Measurements from ENCODE around the gene MAP4K4.

MAP4K4 gene

DNA sequence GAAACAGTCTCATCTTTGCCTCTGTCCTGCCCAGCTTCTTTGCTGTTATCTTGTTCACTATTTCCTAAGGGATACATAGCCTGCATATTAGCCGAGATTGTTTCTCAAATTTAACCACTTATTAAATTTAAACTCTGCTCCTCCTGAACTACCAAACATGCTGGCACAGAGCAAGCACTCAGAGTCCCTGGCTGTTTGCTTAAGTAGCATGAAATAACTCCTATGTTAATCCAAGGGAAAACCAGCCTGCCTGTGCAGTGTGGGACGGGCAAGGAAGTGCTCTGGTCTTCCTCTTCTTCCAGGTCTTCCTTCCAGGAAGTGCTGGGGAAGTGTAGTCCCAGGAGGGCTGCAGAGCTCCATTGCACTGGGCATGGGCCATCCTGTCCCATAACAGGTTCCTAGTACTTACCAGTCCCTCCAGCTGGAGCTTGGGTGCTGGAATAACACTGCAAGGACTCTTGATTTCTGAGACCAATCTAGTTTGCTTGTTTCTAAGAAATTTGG lies 198.4 kb downstream of the MAP4K4 start:
- Histone ChIP-seq H3K4me3 (ENCODE audit: low read length) (no peak overlapping the region), H3K27me3 (replicated peaks; ENCODE audit: insufficient read depth, low read length) (no peaks in the 10 kb centered on the region), H2AFZ (ENCODE audit: low read length) (no peak overlapping the region), H3K4me2 (ENCODE audit: low read depth, low read length) (no peak overlapping the region), H3K9ac (ENCODE audit: low read length) (no peak overlapping the region), H3K9me3 (replicated peaks; ENCODE audit: insufficient read depth, low read length) (no peaks in the 10 kb centered on the region), H4K20me1 (ENCODE audit: insufficient read depth, low read length) (no peaks in the 10 kb centered on the region), H3K4me1 (ENCODE audit: low read length) (no peaks in the 10 kb centered on the region), H3K9me2 (replicated peaks; ENCODE audit: insufficient read depth, low read length) (no peaks in the 10 kb centered on the region), H3K79me2 (ENCODE audit: low read length) (no peaks in the 10 kb centered on the region), H3K27ac (ENCODE audit: low read length) (no peak overlapping the region), H3F3A (ENCODE audit: insufficient read depth, low read length) (no peaks in the 10 kb centered on the region), H3K36me3 (replicated peaks; ENCODE audit: insufficient read depth, low read length) (no peaks in the 10 kb centered on the region)
- no peak for DNase-seq
- no peak for TF ChIP-seq EZH2phosphoT487 (IDR thresholded peaks at IDR 0.05; ENCODE audit: low read length)
- TF ChIP-seq EZH2 (optimal IDR thresholded peaks at IDR 0.05; ENCODE audit: low read depth, low read length): no peak
- no peak for TF ChIP-seq CTCF (IDR thresholded peaks at IDR 0.05; ENCODE audit: low read length)

DNA sequence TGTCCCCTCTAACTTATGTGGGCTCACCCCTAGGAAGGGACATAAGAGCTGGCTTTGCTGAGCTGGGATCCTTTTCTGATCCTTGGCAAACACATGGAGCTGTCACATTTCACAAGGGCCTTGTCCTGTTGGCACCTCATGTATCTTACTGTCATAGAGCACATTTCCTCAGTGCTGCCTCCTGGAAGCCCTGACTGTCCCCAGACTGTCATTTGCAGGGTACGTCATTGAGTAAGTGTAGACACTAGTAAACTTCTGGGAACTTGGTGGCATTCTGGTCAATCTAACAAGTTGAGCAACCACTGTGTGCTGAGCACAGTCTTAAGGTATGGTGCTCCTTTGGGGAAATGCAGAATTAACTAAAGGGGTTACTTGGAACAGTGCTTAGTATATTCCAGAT lies 199.8 kb downstream of the MAP4K4 start:
- H4K20me1 ChIP-seq (ENCODE audit: insufficient read depth, low read length): no peaks in the 10 kb centered on the region
- H3F3A ChIP-seq (ENCODE audit: insufficient read depth, low read length): no peaks in the 10 kb centered on the region
- H3K27me3 ChIP-seq (replicated peaks; ENCODE audit: insufficient read depth, low read length): no peaks in the 10 kb centered on the region
- no peaks in the 10 kb centered on the region for H3K36me3 ChIP-seq (replicated peaks; ENCODE audit: insufficient read depth, low read length)
- DNase-seq: no peak
- no peaks in the 10 kb centered on the region for H3K4me1 ChIP-seq (ENCODE audit: low read length)
- H3K27ac ChIP-seq (ENCODE audit: low read length): no peak overlapping the region
- H3K9ac ChIP-seq (ENCODE audit: low read length): no peak overlapping the region
- H3K9me2 ChIP-seq (replicated peaks; ENCODE audit: insufficient read depth, low read length): no peaks in the 10 kb centered on the region
- H2AFZ ChIP-seq (ENCODE audit: low read length): no peak overlapping the region
- no peaks in the 10 kb centered on the region for H3K9me3 ChIP-seq (replicated peaks; ENCODE audit: insufficient read depth, low read length)
- TF ChIP-seq EZH2phosphoT487 (IDR thresholded peaks at IDR 0.05; ENCODE audit: low read length) (no peak), EZH2 (optimal IDR thresholded peaks at IDR 0.05; ENCODE audit: low read depth, low read length) (no peak), CTCF (IDR thresholded peaks at IDR 0.05; ENCODE audit: low read length) (no peak)
- no peak overlapping the region for H3K4me3 ChIP-seq (ENCODE audit: low read length)
- no peaks in the 10 kb centered on the region for H3K79me2 ChIP-seq (ENCODE audit: low read length)
- no peak overlapping the region for H3K4me2 ChIP-seq (ENCODE audit: low read depth, low read length)

DNA sequence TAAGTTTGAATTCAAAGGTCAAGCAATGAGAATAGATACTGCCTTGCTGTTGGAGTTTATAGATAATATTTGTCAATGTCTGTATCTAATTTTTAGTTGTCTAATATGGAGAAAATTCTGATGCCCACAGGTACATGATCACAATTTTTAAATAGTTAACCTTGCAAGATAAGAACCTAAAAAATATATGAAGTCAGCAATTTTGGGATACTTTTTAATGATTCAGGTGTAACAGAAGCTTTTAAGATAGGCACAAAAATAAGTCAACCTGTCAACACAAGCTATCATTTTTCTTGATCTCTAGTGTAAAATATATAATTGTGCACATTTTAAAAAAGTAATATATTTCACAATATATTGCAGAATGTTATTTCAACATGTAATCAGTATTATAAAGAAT lies 201.8 kb downstream of the MAP4K4 start:
- Histone ChIP-seq H3K27me3 (replicated peaks; ENCODE audit: insufficient read depth, low read length) (no peaks in the 10 kb centered on the region), H3K9me3 (replicated peaks; ENCODE audit: insufficient read depth, low read length) (no peaks in the 10 kb centered on the region), H3K4me1 (ENCODE audit: low read length) (no peaks in the 10 kb centered on the region), H3K4me2 (ENCODE audit: low read depth, low read length) (no peak overlapping the region), H3K9me2 (replicated peaks; ENCODE audit: insufficient read depth, low read length) (no peaks in the 10 kb centered on the region), H3K9ac (ENCODE audit: low read length) (no peak overlapping the region), H3K36me3 (replicated peaks; ENCODE audit: insufficient read depth, low read length) (no peaks in the 10 kb centered on the region), H3K27ac (ENCODE audit: low read length) (no peak overlapping the region), H3K79me2 (ENCODE audit: low read length) (no peaks in the 10 kb centered on the region), H3F3A (ENCODE audit: insufficient read depth, low read length) (no peaks in the 10 kb centered on the region), H4K20me1 (ENCODE audit: insufficient read depth, low read length) (no peaks in the 10 kb centered on the region), H3K4me3 (ENCODE audit: low read length) (no peak overlapping the region), H2AFZ (ENCODE audit: low read length) (no peak overlapping the region)
- no peak for DNase-seq
- TF ChIP-seq EZH2phosphoT487 (IDR thresholded peaks at IDR 0.05; ENCODE audit: low read length) (no peak), EZH2 (optimal IDR thresholded peaks at IDR 0.05; ENCODE audit: low read depth, low read length) (no peak), CTCF (IDR thresholded peaks at IDR 0.05; ENCODE audit: low read length) (no peak)
